Brain pericyte (primary cell): ENCODE data around the gene RAB40C.

Source experiments
- DNase-seq: peaks from one replicate; pipeline ENCODE4 v3.0.0-alpha.2; 2012; ENCODE audit warnings: low read depth, low spot score

Gene RAB40C

GRCh38 chr16:559411-560203 is 30.3 kb upstream of the RAB40C start:
- DNase-seq: no peak

GRCh38 chr16:560204-560700 is 29.6 kb upstream of the RAB40C start, which contains the start of gene PRR35:
Gene PRR35 (plus strand): TSS chr16:560394. CDS start chr16:563295, 2,901 bp downstream.
- DNase-seq: no peak

- DNase-seq: no peak
These were observed 29.0 kb upstream of the RAB40C start for GRCh38 chr16:560701-561412.

DNA sequence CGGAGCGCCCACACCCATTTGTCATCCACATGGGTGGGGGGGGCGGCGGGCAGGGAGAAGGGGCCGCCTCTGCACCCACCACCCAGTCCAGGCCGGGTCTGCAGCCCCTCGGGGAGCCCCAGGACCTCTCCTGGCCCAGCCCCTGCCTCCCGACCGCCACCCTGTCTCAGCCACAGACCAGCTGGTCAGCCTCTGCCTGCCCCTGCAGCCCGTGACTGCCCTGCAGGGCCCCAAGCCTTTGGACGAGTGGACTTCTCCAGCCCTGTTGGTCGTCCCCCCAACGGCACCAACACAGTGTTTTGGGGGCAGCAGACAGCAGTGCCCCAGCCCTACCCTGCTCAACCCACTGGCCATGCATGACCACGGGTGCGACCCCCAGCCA is 28.5 kb upstream of the RAB40C start:
- DNase-seq: no peak

GRCh38 chr16:561957-562938 is 27.6 kb upstream of the RAB40C start:
- DNase-seq: no peak

- no peak for DNase-seq
These were observed 26.7 kb upstream of the RAB40C start for GRCh38 chr16:563072-563644.

DNA sequence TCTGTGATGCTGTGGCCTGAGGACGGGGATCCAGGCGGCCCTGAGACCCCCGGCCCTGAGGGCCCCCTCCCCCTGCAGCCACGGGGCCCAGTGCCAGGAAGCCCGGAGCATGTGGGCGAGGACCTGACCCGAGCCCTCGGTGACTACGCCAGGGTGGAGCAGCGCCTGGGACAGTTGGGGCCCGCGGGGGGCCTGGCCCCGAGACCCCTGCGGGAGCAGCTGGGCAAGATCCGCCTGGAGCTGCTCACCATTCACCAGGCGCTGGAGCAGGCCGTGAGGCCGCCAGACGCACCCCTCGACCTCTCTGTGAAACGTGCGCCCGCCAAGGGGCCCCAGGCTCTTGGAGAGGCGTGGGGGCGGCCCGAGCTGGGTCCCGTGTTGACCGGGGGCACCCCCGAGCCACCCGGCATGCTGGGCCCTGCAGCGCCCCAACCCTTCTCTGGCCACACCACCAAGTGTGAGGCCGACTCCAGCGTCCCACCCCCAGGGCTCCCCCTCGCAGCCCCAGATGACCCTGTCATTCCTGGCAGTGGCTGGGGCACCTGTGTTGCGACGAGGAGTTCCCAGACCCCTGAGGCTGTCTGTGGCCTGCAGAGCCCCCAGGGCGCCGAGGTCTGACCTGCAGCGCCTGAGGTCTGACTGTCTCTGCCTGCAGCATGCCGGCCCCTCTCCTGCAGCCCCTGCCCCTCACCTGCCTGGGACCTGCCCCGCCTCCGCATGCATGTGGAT is 25.0 kb upstream of the RAB40C start:
- no peak for DNase-seq

- no peak for DNase-seq
These were observed 24.2 kb upstream of the RAB40C start for GRCh38 chr16:565419-566330.

DNA sequence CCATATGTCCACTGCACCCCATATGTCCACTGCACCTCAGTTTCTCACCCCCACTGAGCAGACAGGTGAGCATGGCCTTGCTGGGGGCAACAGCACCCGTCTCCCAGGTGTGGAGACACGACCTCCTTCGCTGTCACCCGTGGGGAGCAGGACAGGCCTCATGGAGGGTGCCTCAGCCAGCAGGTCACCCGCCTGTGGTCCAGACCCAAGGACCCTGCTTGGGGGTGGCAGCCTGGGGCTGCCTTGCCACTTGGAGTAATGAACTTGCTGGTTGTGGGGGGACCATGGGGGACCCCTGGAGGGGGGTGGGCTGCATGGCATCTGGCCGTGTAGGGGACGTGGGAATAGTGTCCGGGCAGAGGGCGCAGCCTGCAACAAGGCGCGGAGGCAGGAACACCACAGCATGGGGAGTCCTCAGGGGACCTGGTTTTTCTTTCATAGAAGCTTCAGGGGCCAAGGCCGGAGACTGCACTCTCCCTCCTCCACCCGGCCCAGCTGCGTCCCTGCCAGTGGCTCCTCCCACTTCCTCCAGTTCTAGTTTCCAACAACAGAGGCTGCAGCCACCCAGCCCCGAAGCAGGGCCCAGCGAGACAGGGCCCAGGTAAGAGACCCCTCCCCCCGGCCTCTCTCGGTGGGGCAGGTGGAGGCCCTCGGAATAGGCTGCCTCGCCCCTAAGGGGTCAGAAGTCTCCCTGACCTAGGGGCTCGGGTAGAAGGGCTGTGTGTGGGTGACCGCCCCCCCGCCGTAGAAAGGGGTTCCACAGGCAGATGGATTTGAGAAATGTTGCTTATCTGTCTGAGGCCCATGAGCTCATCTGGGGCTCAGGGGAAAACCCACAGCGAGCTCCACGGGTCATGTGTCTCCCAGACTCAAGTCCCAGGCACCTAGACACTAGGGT is 23.1 kb upstream of the RAB40C start, which contains the start of gene NHLRC4:
NHLRC4 (plus strand) TSS at position 531 of the 898 bp plus-strand sequence. CDS start 1,043 bp downstream, outside the sequence.
- no peak for DNase-seq

- no peak for DNase-seq
These were observed 22.3 kb upstream of the RAB40C start for GRCh38 chr16:567373-568256.

- no peak for DNase-seq
These were observed 21.2 kb upstream of the RAB40C start for GRCh38 chr16:568401-569258.

DNA sequence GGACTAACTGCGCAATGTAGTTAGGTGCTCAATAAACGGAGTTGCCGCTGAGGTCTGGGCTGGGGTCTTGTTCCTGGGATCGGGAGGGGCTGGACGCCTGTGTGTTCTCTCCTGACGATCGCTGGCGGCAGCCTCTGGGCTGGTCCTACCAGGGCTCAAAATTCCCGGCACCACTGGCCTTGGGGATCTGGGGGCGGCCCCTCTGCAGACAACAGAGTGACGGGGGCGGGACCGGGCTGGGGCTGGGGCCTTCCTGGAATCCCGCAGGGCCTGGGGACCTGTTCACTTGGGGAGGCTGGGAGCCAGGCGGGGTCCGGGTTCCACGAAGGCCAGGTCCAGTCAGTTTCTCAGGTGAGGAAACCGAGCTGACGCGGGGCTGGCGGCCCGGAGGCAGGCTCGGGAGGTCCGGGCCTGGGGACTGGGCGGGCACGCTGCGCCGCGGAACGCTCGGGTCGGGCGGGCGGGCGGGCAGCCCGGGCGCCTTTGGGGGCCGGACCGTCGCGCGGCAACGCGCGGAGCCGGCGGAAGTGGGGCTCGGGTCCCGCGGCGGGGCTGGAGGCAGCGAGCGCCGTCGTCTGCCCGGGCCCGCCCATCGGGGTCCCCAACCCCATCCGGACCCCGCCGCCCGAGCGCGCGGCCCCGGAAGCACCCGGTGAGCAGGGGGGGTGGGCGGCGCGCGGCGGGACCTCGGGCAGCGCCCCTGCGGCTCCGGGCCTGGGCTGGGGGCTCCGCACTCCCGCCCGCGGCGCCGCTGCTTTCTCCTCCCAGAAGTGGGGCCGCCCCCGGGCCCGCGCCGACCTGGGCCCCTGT is 20.2 kb upstream of the RAB40C start, which contains the start of gene PIGQ:
PIGQ (plus strand) TSS at position 524 of the 810 bp plus-strand sequence. CDS start 4,107 bp downstream, outside the sequence.
- no peak for DNase-seq

GRCh38 chr16:572865-573650 is 16.8 kb upstream of the RAB40C start:
- DNase-seq: no peak

- DNase-seq: no peak
These were observed 15.7 kb upstream of the RAB40C start for GRCh38 chr16:574021-574760.
